Renal cortex interstitium (tissue), 11 donors: ENCODE measurements around the gene MAP3K3. TPM values are rescaled to one million over a fixed set of nuclear protein-coding genes. Genes with fewer than 3 reads are reported as not detected.

Experiments
- DNase-seq, 11 donors: peaks; one replicate each; pipeline ENCODE4 v3.0.0-alpha.2; 2013; ENCODE audit warnings: low read depth in 9 of 11, low spot score in 4 of 11; ENCODE audit errors: extremely low read depth in 1 of 11
- polyA plus RNA-seq, 3 donors: library from polyadenylated mRNA; unstranded; fragments of 120-200 nt; gene quantifications; one replicate each; pipeline ENCODE4 v1.2.1, GENCODE V29; 2013; ENCODE audit not compliant: insufficient read length in 3 of 3

Gene MAP3K3
- polyA plus RNA-seq, 3 donors, result 25.3 to 30.9 (median 29.4) TPM

GRCh38 chr17:63641692-63642448, 19.7 kb downstream of the MAP3K3 start:
- DNase-seq, result no peak

- no peak for DNase-seq
These were observed 22.6 kb downstream of the MAP3K3 start for GRCh38 chr17:63644846-63645245.

- DNase-seq, result no peak
These were observed 23.7 kb downstream of the MAP3K3 start for GRCh38 chr17:63645775-63646487.

- DNase-seq, result no peak
These were observed 24.2 kb downstream of the MAP3K3 start for GRCh38 chr17:63646488-63646806.

- no peak for DNase-seq
These were observed 25.0 kb downstream of the MAP3K3 start for GRCh38 chr17:63647065-63647725.

GRCh38 chr17:63647936-63648335, 25.7 kb downstream of the MAP3K3 start:
- no peak for DNase-seq

- DNase-seq, result no peak
These were observed 27.6 kb downstream of the MAP3K3 start for GRCh38 chr17:63649813-63650212.

GRCh38 chr17:63652106-63652505, 29.9 kb downstream of the MAP3K3 start:
- no peak for DNase-seq

GRCh38 chr17:63653050-63653449, 30.8 kb downstream of the MAP3K3 start:
- DNase-seq, result no peak

GRCh38 chr17:63657786-63658185, 35.6 kb downstream of the MAP3K3 start:
- no peak for DNase-seq

- no peak for DNase-seq
These were observed 36.1 kb downstream of the MAP3K3 start for GRCh38 chr17:63658366-63658765.

GRCh38 chr17:63659850-63660249, 37.6 kb downstream of the MAP3K3 start:
- DNase-seq, result no peak

GRCh38 chr17:63665527-63666214, 43.5 kb downstream of the MAP3K3 start:
- DNase-seq, result no peak

- no peak for DNase-seq
These were observed 50.6 kb downstream of the MAP3K3 start for GRCh38 chr17:63672856-63673255.

- DNase-seq, result no peak
These were observed 53.0 kb downstream of the MAP3K3 start for GRCh38 chr17:63675231-63675606.

GRCh38 chr17:63675607-63676546, 53.7 kb downstream of the MAP3K3 start:
- peak in 7 of 11 donors; percentile 38 to 77 (median 65) for DNase-seq

- DNase-seq, result no peak
These were observed 54.4 kb downstream of the MAP3K3 start for GRCh38 chr17:63676584-63676983.

GRCh38 chr17:63679214-63679613, 57.0 kb downstream of the MAP3K3 start:
- no peak for DNase-seq

- no peak for DNase-seq
These were observed 58.5 kb downstream of the MAP3K3 start for GRCh38 chr17:63680700-63681099.
